Liver (tissue), 3 donors: ENCODE measurements around the gene SMYD3.

ENCODE experiments used
- GABPA ChIP-seq, 2 donors: IDR thresholded peaks in 1 of 2; conservative IDR thresholded peaks in 1 of 2; 2 replicates each; pipeline ENCODE4 v1.6.1; 2016; ENCODE audit warnings: antibody characterized with exemption in 2 of 2, mild to moderate bottlenecking in 1 of 2, moderate library complexity in 1 of 2
- JUND ChIP-seq, 2 donors: IDR thresholded peaks; 2 replicates each; pipeline ENCODE4 v1.6.1; 2016; ENCODE audit warnings: antibody characterized with exemption in 2 of 2
- SP1 ChIP-seq: IDR thresholded peaks from 2 replicates; pipeline ENCODE4 v1.6.1; 2018; ENCODE audit warnings: antibody characterized with exemption, mild to moderate bottlenecking
- TF ChIP-seq, protein P1 (sequence below): fragments of 150-350 bp; IDR thresholded peaks from 2 replicates; pipeline ENCODE4 v1.5.1; 2017; ENCODE audit warnings: improper control_type of control experiment, low read depth, low read length; ENCODE audit not compliant: missing input control
- TF ChIP-seq, protein P2 (sequence below): IDR thresholded peaks from 2 replicates; pipeline ENCODE4 v1.6.1; 2016; ENCODE audit warnings: antibody characterized with exemption, mild to moderate bottlenecking
- donor health status: healthy.
- donor health status: healthy.

DNA sequence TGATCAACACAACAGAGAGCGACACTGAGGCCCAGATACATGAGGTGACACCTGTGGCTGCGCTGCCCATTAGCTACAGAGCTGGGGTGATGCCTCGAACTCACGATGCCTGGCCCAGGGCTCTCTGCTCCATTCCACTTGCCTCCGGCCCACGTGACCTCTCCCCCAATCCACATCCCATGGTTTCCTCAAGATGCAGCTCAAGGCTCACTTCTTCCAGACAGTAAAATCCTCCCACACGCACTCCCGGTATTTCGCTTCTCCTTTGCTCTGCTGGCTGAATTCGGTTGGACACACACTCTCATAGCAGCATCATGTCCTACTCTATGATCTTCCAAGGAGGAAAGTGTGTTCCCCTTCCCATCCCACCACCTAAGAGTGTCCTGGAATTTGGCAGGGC lies 679.8 kb downstream of the SMYD3 start:
- TF ChIP-seq, protein P1, sequence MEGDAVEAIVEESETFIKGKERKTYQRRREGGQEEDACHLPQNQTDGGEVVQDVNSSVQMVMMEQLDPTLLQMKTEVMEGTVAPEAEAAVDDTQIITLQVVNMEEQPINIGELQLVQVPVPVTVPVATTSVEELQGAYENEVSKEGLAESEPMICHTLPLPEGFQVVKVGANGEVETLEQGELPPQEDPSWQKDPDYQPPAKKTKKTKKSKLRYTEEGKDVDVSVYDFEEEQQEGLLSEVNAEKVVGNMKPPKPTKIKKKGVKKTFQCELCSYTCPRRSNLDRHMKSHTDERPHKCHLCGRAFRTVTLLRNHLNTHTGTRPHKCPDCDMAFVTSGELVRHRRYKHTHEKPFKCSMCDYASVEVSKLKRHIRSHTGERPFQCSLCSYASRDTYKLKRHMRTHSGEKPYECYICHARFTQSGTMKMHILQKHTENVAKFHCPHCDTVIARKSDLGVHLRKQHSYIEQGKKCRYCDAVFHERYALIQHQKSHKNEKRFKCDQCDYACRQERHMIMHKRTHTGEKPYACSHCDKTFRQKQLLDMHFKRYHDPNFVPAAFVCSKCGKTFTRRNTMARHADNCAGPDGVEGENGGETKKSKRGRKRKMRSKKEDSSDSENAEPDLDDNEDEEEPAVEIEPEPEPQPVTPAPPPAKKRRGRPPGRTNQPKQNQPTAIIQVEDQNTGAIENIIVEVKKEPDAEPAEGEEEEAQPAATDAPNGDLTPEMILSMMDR, result no peak
- TF ChIP-seq JUND (IDR thresholded peaks at IDR 0.05) (no peak), GABPA (IDR thresholded peaks at IDR 0.05 in 1 of 2, conservative IDR thresholded peaks at IDR 0.05 in 1 of 2) (no peak), SP1 (no peak)
- TF ChIP-seq, protein P2, sequence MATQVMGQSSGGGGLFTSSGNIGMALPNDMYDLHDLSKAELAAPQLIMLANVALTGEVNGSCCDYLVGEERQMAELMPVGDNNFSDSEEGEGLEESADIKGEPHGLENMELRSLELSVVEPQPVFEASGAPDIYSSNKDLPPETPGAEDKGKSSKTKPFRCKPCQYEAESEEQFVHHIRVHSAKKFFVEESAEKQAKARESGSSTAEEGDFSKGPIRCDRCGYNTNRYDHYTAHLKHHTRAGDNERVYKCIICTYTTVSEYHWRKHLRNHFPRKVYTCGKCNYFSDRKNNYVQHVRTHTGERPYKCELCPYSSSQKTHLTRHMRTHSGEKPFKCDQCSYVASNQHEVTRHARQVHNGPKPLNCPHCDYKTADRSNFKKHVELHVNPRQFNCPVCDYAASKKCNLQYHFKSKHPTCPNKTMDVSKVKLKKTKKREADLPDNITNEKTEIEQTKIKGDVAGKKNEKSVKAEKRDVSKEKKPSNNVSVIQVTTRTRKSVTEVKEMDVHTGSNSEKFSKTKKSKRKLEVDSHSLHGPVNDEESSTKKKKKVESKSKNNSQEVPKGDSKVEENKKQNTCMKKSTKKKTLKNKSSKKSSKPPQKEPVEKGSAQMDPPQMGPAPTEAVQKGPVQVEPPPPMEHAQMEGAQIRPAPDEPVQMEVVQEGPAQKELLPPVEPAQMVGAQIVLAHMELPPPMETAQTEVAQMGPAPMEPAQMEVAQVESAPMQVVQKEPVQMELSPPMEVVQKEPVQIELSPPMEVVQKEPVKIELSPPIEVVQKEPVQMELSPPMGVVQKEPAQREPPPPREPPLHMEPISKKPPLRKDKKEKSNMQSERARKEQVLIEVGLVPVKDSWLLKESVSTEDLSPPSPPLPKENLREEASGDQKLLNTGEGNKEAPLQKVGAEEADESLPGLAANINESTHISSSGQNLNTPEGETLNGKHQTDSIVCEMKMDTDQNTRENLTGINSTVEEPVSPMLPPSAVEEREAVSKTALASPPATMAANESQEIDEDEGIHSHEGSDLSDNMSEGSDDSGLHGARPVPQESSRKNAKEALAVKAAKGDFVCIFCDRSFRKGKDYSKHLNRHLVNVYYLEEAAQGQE, result no peak
